Fibroblast of lung (primary cell): ENCODE data around the gene LIN37. TPM values are rescaled to one million over a fixed set of nuclear protein-coding genes. Genes with fewer than 3 reads are reported as not detected.

ENCODE experiments used
- DNase-seq, 2 donors: peaks; one replicate each; pipeline versions ENCODE4 v3.0.0 to v3.0.0-alpha.2; 2010; ENCODE audit warnings: low read depth in 2 of 2
- H2AFZ ChIP-seq: 2 replicates; pipeline ENCODE4 v1.5.1; 2012; ENCODE audit warnings: low read length, control low read depth, inconsistent platforms
- H3K27ac ChIP-seq: 2 replicates; pipeline ENCODE4 v1.5.1; 2011; ENCODE audit warnings: low read length, control low read depth; ENCODE audit not compliant: insufficient read depth
- H3K27me3 ChIP-seq: 2 replicates; pipeline ENCODE4 v1.5.1; 2011; ENCODE audit warnings: mild to moderate bottlenecking, low read length; ENCODE audit not compliant: control insufficient read depth, insufficient read depth
- H3K36me3 ChIP-seq: 2 replicates; pipeline ENCODE4 v1.5.1; 2011; ENCODE audit warnings: low read length; ENCODE audit not compliant: control insufficient read depth, insufficient read depth
- H3K4me1 ChIP-seq: 2 replicates; pipeline ENCODE4 v1.5.1; 2011; ENCODE audit warnings: low read length; ENCODE audit not compliant: control insufficient read depth, insufficient read depth; ENCODE audit errors: extremely low read depth
- H3K4me2 ChIP-seq: 2 replicates; pipeline ENCODE4 v1.5.1; 2011; ENCODE audit warnings: low read length, control low read depth; ENCODE audit not compliant: insufficient read depth; ENCODE audit errors: extremely low read depth
- H3K4me3 ChIP-seq, 4 experiments: fragments of 200-600 bp in 1 of 4; sonication (generic) in 1 of 4; replicated peaks in 1 of 4; 2 replicates each; pipeline ENCODE4 v1.5.1; 2011 to 2016; ENCODE audit warnings: low read length in 4 of 4, low read depth in 3 of 4, mild to moderate bottlenecking in 3 of 4, control low read depth in 2 of 4, inconsistent platforms in 1 of 4, mixed read lengths in 1 of 4; ENCODE audit not compliant: insufficient read depth in 1 of 4; ENCODE audit errors: control extremely low read depth in 1 of 4
- H3K79me2 ChIP-seq: 2 replicates; pipeline ENCODE4 v1.5.1; 2012; ENCODE audit warnings: mild to moderate bottlenecking, low read length, inconsistent platforms; ENCODE audit not compliant: control insufficient read depth, insufficient read depth
- H3K9ac ChIP-seq: 2 replicates; pipeline ENCODE4 v1.5.1; 2011; ENCODE audit warnings: mild to moderate bottlenecking, low read length, control low read depth; ENCODE audit not compliant: insufficient read depth
- H3K9me3 ChIP-seq: 2 replicates; pipeline ENCODE4 v1.5.1; 2012; ENCODE audit warnings: low read depth, low read length; ENCODE audit not compliant: control insufficient read depth, insufficient read depth
- H4K20me1 ChIP-seq: 2 replicates; pipeline ENCODE4 v1.5.1; 2011; ENCODE audit warnings: low read length; ENCODE audit not compliant: control insufficient read depth, insufficient read depth; ENCODE audit errors: extremely low read depth
- CTCF ChIP-seq, 2 donors: IDR thresholded peaks in 1 of 2; conservative IDR thresholded peaks in 1 of 2; 1 replicate in 1 of 2; 2 replicates in 1 of 2; pipeline ENCODE4 v1.5.1; 2011 to 2012; ENCODE audit warnings: low read length in 2 of 2, control low read depth in 1 of 2, inconsistent platforms in 1 of 2, low read depth in 1 of 2, mild to moderate bottlenecking in 1 of 2
- EZH2 ChIP-seq: IDR thresholded peaks from 2 replicates; pipeline ENCODE4 v1.5.1; 2012; ENCODE audit warnings: low read length, control low read depth, mild to moderate bottlenecking; ENCODE audit errors: missing control alignments
- polyA plus RNA-seq, 2 donors: library from polyadenylated mRNA; depleted of rRNA in 1 of 2; stranded (reverse) in 1 of 2; unstranded in 1 of 2; fragments of >200 nt; gene quantifications; 2 replicates each; pipeline ENCODE4 v1.2.1, GENCODE V29; 2011 to 2012; ENCODE audit warnings: missing spikeins in 1 of 2
- total RNA-seq: library from RNA; depleted of rRNA; stranded (reverse); fragments of >200 nt; gene quantifications from 2 replicates; pipeline ENCODE4 v1.2.1, GENCODE V29; 2014

LIN37 gene
- total and polyA plus RNA-seq, 2 donors (not counting 1 experiment from before 2014, with no cell fraction given), result 6.4 to 10.3 TPM

- no peaks in the 10 kb centered on the region for H3K9me3 ChIP-seq
- H3K4me3 ChIP-seq, result no peak overlapping the region
- H3K36me3 ChIP-seq, result peaks cover 6% of the 10 kb centered on the region
- peaks cover 3% of the 10 kb centered on the region for H3K79me2 ChIP-seq
- no peaks in the 10 kb centered on the region for H4K20me1 ChIP-seq
- H3K9ac ChIP-seq, result no peak overlapping the region
- H2AFZ ChIP-seq, result no peak overlapping the region
- H3K27ac ChIP-seq, result no peak overlapping the region
- peaks cover 4% of the 10 kb centered on the region for H3K4me1 ChIP-seq
- no peaks in the 10 kb centered on the region for H3K27me3 ChIP-seq
- no peak for DNase-seq
- no peak for TF ChIP-seq EZH2
- no peak for TF ChIP-seq CTCF (conservative IDR thresholded peaks at IDR 0.05 in 1 of 2, IDR thresholded peaks at IDR 0.05 in 1 of 2; ENCODE audit: low read depth in 1 of 2, low read length in 2 of 2)
- H3K4me2 ChIP-seq, result no peak overlapping the region
These were observed 29.6 kb downstream of the LIN37 start for GRCh38 chr19:35777961-35778360.

GRCh38 chr19:35779033-35779432 lies 30.7 kb downstream of the LIN37 start:
- H3K79me2 ChIP-seq, result peaks cover 3% of the 10 kb centered on the region
- H3K4me3 ChIP-seq, result no peak overlapping the region
- H4K20me1 ChIP-seq, result no peaks in the 10 kb centered on the region
- TF ChIP-seq EZH2 (no peak), CTCF (conservative IDR thresholded peaks at IDR 0.05 in 1 of 2, IDR thresholded peaks at IDR 0.05 in 1 of 2; ENCODE audit: low read depth in 1 of 2, low read length in 2 of 2) (no peak)
- H2AFZ ChIP-seq, result no peak overlapping the region
- DNase-seq, result no peak
- peaks cover 7% of the 10 kb centered on the region for H3K36me3 ChIP-seq
- no peak overlapping the region for H3K4me2 ChIP-seq
- H3K27ac ChIP-seq, result no peak overlapping the region
- no peak overlapping the region for H3K9ac ChIP-seq
- no peaks in the 10 kb centered on the region for H3K27me3 ChIP-seq
- peaks cover 4% of the 10 kb centered on the region for H3K4me1 ChIP-seq
- H3K9me3 ChIP-seq, result no peaks in the 10 kb centered on the region

- Histone ChIP-seq H3K4me2 (no peak overlapping the region), H2AFZ (no peak overlapping the region), H3K79me2 (peaks cover 3% of the 10 kb centered on the region), H3K9me3 (no peaks in the 10 kb centered on the region), H3K4me1 (peaks cover 4% of the 10 kb centered on the region), H3K27me3 (no peaks in the 10 kb centered on the region), H3K27ac (no peak overlapping the region), H3K9ac (no peak overlapping the region), H3K36me3 (peaks cover 9% of the 10 kb centered on the region), H3K4me3 (no peak overlapping the region), H4K20me1 (no peaks in the 10 kb centered on the region)
- TF ChIP-seq EZH2, result no peak
- DNase-seq, result no peak
These were observed 31.7 kb downstream of the LIN37 start for GRCh38 chr19:35780058-35780457.
